Nephron progenitor cell (in vitro differentiated cells): ENCODE results near the gene MED16.

ENCODE experiments used
- DNase-seq: peaks from one replicate; pipeline ENCODE4 v3.0.0; 2021
- H3K27ac Mint-ChIP-seq: 2 replicates; pipeline ENCODE4 v1.8.0; 2021; ENCODE audit warnings: mild to moderate bottlenecking, moderate library complexity, mixed read lengths
- H3K27me3 Mint-ChIP-seq: 2 replicates; pipeline ENCODE4 v1.8.0; 2021; ENCODE audit warnings: mild to moderate bottlenecking, low read depth, mixed read lengths; ENCODE audit not compliant: poor library complexity
- H3K36me3 Mint-ChIP-seq: 2 replicates; pipeline ENCODE4 v1.8.0; 2021; ENCODE audit warnings: low read depth, mixed read lengths
- H3K4me1 Mint-ChIP-seq: 2 replicates; pipeline ENCODE4 v1.8.0; 2021; ENCODE audit warnings: mixed read lengths
- H3K4me3 Mint-ChIP-seq: 2 replicates; pipeline ENCODE4 v1.8.0; 2021; ENCODE audit warnings: mild to moderate bottlenecking, moderate library complexity, mixed read lengths
- H3K9me3 Mint-ChIP-seq: 2 replicates; pipeline ENCODE4 v1.8.0; 2021; ENCODE audit warnings: mild to moderate bottlenecking, moderate library complexity, mixed read lengths
- CTCF ChIP-seq: fragments of 200-600 bp; sonication (generic); IDR thresholded peaks from 2 replicates; pipeline ENCODE4 v1.5.0; 2021; ENCODE audit warnings: antibody characterized with exemption

MED16 gene

GRCh38 chr19:872266-872951 is 20.6 kb downstream of the MED16 start:
- H3K27ac Mint-ChIP-seq = peak overlapping the region; percentile 57
- peaks cover 3% of the 10 kb centered on the region for H3K4me1 Mint-ChIP-seq
- DNase-seq = peak; percentile 65
- H3K36me3 Mint-ChIP-seq = peaks cover 38% of the 10 kb centered on the region
- H3K27me3 Mint-ChIP-seq = no peaks in the 10 kb centered on the region
- H3K9me3 Mint-ChIP-seq = no peaks in the 10 kb centered on the region
- no peak for TF ChIP-seq CTCF
- no peak overlapping the region for H3K4me3 Mint-ChIP-seq

GRCh38 chr19:871446-872265 is 21.3 kb downstream of the MED16 start:
- no peak for TF ChIP-seq CTCF
- H3K27me3 Mint-ChIP-seq = no peaks in the 10 kb centered on the region
- H3K9me3 Mint-ChIP-seq = no peaks in the 10 kb centered on the region
- H3K36me3 Mint-ChIP-seq = peaks cover 40% of the 10 kb centered on the region
- H3K4me3 Mint-ChIP-seq = no peak overlapping the region
- peaks cover 6% of the 10 kb centered on the region for H3K4me1 Mint-ChIP-seq
- no peak overlapping the region for H3K27ac Mint-ChIP-seq
- DNase-seq = no peak

GRCh38 chr19:870963-871401 is 22.0 kb downstream of the MED16 start:
- H3K27me3 Mint-ChIP-seq = no peaks in the 10 kb centered on the region
- no peak for DNase-seq
- H3K36me3 Mint-ChIP-seq = peaks cover 36% of the 10 kb centered on the region
- H3K4me3 Mint-ChIP-seq = no peak overlapping the region
- TF ChIP-seq CTCF = no peak
- H3K9me3 Mint-ChIP-seq = no peaks in the 10 kb centered on the region
- H3K27ac Mint-ChIP-seq = no peak overlapping the region
- peaks cover 6% of the 10 kb centered on the region for H3K4me1 Mint-ChIP-seq

GRCh38 chr19:870314-870713 is 22.7 kb downstream of the MED16 start:
- H3K36me3 Mint-ChIP-seq = peaks cover 36% of the 10 kb centered on the region
- DNase-seq = no peak
- TF ChIP-seq CTCF = no peak
- H3K4me3 Mint-ChIP-seq = no peak overlapping the region
- no peaks in the 10 kb centered on the region for H3K27me3 Mint-ChIP-seq
- no peaks in the 10 kb centered on the region for H3K9me3 Mint-ChIP-seq
- peaks cover 6% of the 10 kb centered on the region for H3K4me1 Mint-ChIP-seq
- H3K27ac Mint-ChIP-seq = peak overlapping the region; percentile 57

- Mint-ChIP-seq H3K27me3 (no peaks in the 10 kb centered on the region), H3K36me3 (peaks cover 36% of the 10 kb centered on the region), H3K4me3 (no peak overlapping the region), H3K4me1 (peaks cover 6% of the 10 kb centered on the region), H3K27ac (peak overlapping the region; percentile 39), H3K9me3 (no peaks in the 10 kb centered on the region)
- no peak for TF ChIP-seq CTCF
- DNase-seq = no peak
These were observed 23.5 kb downstream of the MED16 start for GRCh38 chr19:869245-870177.
